Measurements from ENCODE around the gene KBTBD8.

Gene KBTBD8

DNA sequence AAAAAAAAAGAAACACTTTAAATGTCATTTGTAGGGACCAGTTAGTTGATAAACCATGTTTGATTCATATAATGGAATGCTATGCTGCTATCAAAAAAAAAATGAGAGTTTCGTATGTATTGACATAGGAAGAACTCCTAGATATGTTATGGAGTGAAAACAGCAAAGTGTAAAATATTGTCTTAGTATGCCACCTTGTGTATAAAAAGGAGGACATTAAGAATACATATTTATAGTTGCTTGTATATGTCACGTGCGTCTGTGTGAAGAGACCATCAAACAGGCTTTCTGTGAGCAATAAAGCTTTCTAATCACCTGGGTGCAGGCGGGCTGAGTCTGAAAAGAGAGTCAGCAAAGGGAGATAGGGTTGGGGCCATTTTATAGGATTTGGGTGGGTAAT lies 39.5 kb downstream of the KBTBD8 start:
- H3K27ac ChIP-seq, result no peak overlapping the region
- TF ChIP-seq, protein P1, sequence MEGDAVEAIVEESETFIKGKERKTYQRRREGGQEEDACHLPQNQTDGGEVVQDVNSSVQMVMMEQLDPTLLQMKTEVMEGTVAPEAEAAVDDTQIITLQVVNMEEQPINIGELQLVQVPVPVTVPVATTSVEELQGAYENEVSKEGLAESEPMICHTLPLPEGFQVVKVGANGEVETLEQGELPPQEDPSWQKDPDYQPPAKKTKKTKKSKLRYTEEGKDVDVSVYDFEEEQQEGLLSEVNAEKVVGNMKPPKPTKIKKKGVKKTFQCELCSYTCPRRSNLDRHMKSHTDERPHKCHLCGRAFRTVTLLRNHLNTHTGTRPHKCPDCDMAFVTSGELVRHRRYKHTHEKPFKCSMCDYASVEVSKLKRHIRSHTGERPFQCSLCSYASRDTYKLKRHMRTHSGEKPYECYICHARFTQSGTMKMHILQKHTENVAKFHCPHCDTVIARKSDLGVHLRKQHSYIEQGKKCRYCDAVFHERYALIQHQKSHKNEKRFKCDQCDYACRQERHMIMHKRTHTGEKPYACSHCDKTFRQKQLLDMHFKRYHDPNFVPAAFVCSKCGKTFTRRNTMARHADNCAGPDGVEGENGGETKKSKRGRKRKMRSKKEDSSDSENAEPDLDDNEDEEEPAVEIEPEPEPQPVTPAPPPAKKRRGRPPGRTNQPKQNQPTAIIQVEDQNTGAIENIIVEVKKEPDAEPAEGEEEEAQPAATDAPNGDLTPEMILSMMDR (conservative IDR thresholded peaks at IDR 0.05), result no peak

DNA sequence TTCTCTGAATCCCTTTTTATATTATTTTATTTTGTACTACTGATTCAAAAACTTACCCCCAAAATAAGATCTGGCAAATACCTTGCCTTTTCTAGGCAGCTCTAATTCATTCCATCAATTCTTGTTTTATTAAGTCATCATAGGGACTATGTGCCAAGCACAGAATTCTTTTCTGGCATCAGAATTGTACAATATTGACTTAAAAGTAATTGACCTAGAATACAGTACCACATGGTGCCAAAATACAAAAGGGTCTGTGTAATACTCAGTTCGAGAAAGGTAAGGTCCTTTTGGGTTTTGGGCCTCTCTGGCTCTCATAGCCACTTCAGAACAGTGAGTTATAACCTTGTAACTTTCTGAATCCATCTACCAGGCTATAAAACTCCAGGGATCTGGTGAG lies 46.2 kb downstream of the KBTBD8 start:
- TF ChIP-seq, protein P1 (conservative IDR thresholded peaks at IDR 0.05), result no peak
- no peak overlapping the region for H3K27ac ChIP-seq

DNA sequence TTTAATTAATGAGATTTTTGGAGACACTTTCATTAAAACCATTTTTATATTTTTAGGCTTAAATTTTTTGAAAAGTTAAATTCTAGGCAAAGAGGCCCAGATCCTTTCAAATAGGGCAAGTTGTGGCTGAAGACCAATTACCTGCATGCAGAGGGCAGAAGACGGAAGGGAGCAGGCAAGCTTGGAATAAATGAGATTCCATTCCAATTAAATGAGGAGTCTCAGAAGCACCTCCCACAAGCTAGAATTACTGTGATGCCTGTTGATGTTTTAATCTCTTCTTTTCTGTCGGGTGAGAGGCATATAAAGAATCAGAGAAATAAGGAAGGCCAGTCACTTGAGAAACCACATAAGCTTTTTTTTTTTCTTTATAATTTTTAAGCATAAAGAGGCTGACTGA lies 46.8 kb downstream of the KBTBD8 start:
- TF ChIP-seq, protein P1 (conservative IDR thresholded peaks at IDR 0.05), result no peak
- H3K27ac ChIP-seq, result no peak overlapping the region

DNA sequence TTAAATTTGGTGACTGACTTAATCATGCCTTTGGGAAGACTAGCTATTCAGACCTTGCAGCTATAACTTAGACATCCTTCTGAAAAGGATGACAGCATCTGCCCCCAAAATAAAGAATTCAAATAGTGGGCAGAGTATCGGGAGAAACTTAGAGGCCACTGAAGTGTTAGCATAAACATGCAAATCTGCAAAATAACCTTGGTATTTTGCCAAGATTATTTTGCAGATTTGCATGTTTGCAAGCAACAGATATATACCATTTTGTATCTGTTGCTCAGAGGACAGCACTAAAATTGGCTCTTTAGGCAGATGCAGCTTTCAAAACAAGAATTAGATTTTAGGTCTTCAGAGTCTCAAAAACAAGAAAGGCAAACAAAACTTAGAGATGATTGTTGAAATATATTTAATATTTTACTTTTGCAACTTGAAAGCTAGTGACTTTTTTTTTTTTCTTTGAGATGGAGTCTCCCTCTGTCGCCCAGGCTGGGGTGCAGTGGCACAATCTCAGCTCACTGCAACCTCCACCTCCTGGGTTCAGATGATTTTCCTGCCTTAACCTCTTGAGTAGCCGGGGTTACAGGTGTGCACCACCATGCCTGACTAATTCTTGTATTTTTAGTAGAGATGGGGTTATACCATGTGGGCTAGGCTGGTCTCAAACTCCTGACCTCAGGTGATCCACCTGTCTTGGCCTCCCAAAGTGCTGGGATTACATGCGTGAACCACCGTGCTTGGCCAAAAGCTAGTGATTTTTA lies 47.8 kb downstream of the KBTBD8 start:
- H3K27ac ChIP-seq, result no peak overlapping the region
- TF ChIP-seq, protein P1 (conservative IDR thresholded peaks at IDR 0.05), result no peak

DNA sequence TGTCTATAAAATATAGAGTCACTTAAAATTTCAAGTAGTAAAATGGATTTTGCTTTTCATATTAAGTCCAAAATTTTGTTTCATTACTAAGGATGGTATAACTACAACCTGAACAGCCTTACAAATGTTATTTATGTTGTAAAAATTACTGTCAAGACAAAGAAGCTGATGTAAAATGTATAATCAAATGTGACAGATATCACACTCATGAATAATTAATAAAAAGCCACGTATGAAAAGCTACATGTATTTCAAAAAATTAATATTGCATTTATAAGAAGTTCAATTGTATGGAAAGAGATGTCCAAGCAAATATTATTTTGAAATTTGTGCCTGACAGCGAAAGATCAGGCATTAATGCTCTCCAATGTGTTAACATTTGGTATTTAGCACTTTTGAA lies 48.9 kb downstream of the KBTBD8 start:
- TF ChIP-seq, protein P1 (conservative IDR thresholded peaks at IDR 0.05), result no peak
- H3K27ac ChIP-seq, result no peak overlapping the region

DNA sequence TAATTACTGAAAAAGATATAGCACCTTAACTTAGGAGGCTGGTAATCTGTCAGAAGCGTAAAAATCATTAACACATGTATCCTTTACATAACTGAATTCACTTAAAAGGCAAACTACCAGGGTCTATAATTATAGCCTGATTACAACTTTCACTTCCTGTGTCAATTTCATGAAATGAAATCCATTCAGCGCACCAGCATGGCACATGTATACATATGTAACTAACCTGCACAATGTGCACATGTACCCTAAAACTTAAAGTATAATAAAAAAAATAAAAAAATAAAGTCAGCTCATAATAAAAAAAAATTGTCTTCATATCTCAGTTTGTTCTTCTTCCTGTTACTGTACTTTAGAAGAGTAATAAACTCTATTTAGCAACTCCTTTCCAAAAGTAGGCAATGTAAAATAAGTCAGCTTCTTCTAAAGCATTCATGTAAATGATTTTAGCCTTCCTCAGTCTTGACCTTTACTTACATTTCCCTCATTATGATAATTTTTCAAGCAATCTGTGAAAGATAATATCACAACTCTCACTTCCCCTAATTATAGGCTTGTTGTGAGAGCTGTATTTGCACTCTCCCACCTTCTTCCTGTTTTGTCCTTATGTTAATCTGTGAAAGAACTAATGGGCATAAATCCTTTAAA lies 50.1 kb downstream of the KBTBD8 start:
- TF ChIP-seq, protein P1 (conservative IDR thresholded peaks at IDR 0.05), result no peak

DNA sequence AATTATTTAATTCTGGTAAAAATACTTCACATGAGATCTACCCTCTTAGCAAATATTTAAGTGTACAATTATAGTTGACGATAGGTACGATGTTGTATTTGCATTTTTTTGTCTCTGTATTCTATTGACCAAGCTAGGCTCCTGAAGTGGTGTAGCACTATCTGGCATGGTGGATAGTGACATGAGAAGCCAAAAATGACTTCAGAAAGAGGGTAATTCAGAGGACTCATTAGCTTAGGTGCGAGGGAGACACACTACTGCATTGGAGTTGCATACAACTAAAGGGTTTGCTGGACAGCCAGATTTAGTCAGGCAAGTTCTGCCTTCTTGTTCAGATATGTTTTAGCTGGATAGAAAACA lies 50.6 kb downstream of the KBTBD8 start:
- no peak overlapping the region for H3K27ac ChIP-seq
- TF ChIP-seq, protein P1 (conservative IDR thresholded peaks at IDR 0.05), result no peak

More for the DNA sequence above, 50.1 kb downstream of the KBTBD8 start:
- no peak overlapping the region for H3K27ac ChIP-seq
